IMR-90 (cell line): ENCODE data around the gene LRRC41. TPM values are rescaled to one million over a fixed set of nuclear protein-coding genes. Genes with fewer than 3 reads are reported as not detected.

Experiments used
- ATAC-seq: fragments of 200-7000 bp; cut with Tn5 transposase; 2 replicates; pipeline ENCODE4 v1.9.1; 2020; ENCODE audit warnings: low read depth, mild to moderate bottlenecking, moderate library complexity
- BruUV-seq: library from RNA; stranded (reverse); fragments of 400-500 nt; replicated peaks from 2 replicates; lab custom pipeline; 2021; lab: Mats Ljungman, UMichigan
- CTCF ChIA-PET: fragments of 300-600 bp; formaldehyde crosslinking; extraction: SDS; loops from one replicate; lab custom pipeline; 2021; ENCODE audit warnings: antibody characterized with exemption; lab: Yijun Ruan, JAX
- POLR2A ChIA-PET: fragments of 300-600 bp; sonication (Branson Sonifier 250); formaldehyde crosslinking; loops from one replicate; lab custom pipeline; 2022; ENCODE audit warnings: antibody characterized with exemption; ENCODE audit not compliant: unreplicated experiment; lab: Charles Lee
- DNase-seq: peaks from one replicate; pipeline ENCODE4 v3.0.0; 2013
- H2AFZ ChIP-seq: replicated peaks from 2 replicates; pipeline ENCODE3; 2013; ENCODE audit warnings: low read length, mild to moderate bottlenecking; ENCODE audit not compliant: poor library complexity
- H2AK5ac ChIP-seq: 2 replicates; pipeline ENCODE4 v1.6.1; 2013; ENCODE audit warnings: low read depth, low read length, inconsistent platforms
- H2AK9ac ChIP-seq: replicated peaks from 2 replicates; pipeline ENCODE3; 2013; ENCODE audit warnings: mild to moderate bottlenecking, low read depth, low read length, moderate library complexity; ENCODE audit not compliant: poor library complexity
- H2BK120ac ChIP-seq: 2 replicates; pipeline ENCODE4 v1.6.1; 2013; ENCODE audit warnings: low read depth, low read length, inconsistent platforms
- H2BK15ac ChIP-seq: 3 replicates; pipeline ENCODE4 v1.6.1; 2013; ENCODE audit warnings: low read depth, low read length, inconsistent platforms
- H2BK20ac ChIP-seq: 2 replicates; pipeline ENCODE4 v1.6.1; 2013; ENCODE audit warnings: low read depth, mild to moderate bottlenecking, inconsistent platforms, low read length, moderate library complexity
- H2BK5ac ChIP-seq: 2 replicates; pipeline ENCODE4 v1.6.1; 2013; ENCODE audit warnings: mild to moderate bottlenecking, low read depth, low read length, inconsistent platforms; ENCODE audit not compliant: poor library complexity, severe bottlenecking
- H3K14ac ChIP-seq: replicated peaks from 2 replicates; pipeline ENCODE4 v1.6.1; 2013; ENCODE audit warnings: low read depth, low read length, inconsistent platforms
- H3K18ac ChIP-seq: 2 replicates; pipeline ENCODE4 v1.6.1; 2013; ENCODE audit warnings: low read depth, low read length, control low read depth
- H3K23ac ChIP-seq: 2 replicates; pipeline ENCODE4 v1.6.1; 2013; ENCODE audit warnings: low read depth, low read length, inconsistent platforms
- H3K27ac ChIP-seq: 2 replicates; pipeline ENCODE4 v1.5.1; 2013; ENCODE audit warnings: mild to moderate bottlenecking, control low read depth, low read length; ENCODE audit not compliant: insufficient read depth
- H3K27me3 ChIP-seq: 2 replicates; pipeline ENCODE4 v1.6.1; 2013; ENCODE audit warnings: low read length; ENCODE audit not compliant: control insufficient read depth, insufficient read depth
- H3K36me3 ChIP-seq: 2 replicates; pipeline ENCODE4 v1.6.1; 2013; ENCODE audit warnings: low read length, mixed read lengths; ENCODE audit not compliant: control insufficient read depth, insufficient read depth
- H3K4ac ChIP-seq: 2 replicates; pipeline ENCODE4 v1.6.1; 2013; ENCODE audit warnings: low read depth, low read length, inconsistent platforms
- H3K4me1 ChIP-seq: 2 replicates; pipeline ENCODE4 v1.6.1; 2013; ENCODE audit warnings: low read length, mixed read lengths; ENCODE audit not compliant: control insufficient read depth, insufficient read depth
- H3K4me2 ChIP-seq: 2 replicates; pipeline ENCODE4 v1.6.1; 2013; ENCODE audit warnings: low read depth, mild to moderate bottlenecking, control low read depth, low read length, moderate library complexity
- H3K4me3 ChIP-seq: 2 replicates; pipeline ENCODE4 v1.5.1; 2013; ENCODE audit warnings: low read depth, mild to moderate bottlenecking, control low read depth, low read length, moderate library complexity; ENCODE audit not compliant: insufficient read depth
- H3K56ac ChIP-seq: 2 replicates; pipeline ENCODE4 v1.6.1; 2013; ENCODE audit warnings: low read length, inconsistent platforms; ENCODE audit not compliant: insufficient read depth; ENCODE audit errors: extremely low read depth
- H3K79me1 ChIP-seq, 2 experiments: 2 replicates each; pipeline ENCODE4 v1.6.1; 2013; ENCODE audit warnings: low read length in 2 of 2, inconsistent platforms in 1 of 2, low read depth in 1 of 2
- H3K9ac ChIP-seq: 2 replicates; pipeline ENCODE4 v1.6.1; 2013; ENCODE audit warnings: low read depth, low read length, control low read depth
- H3K9me1 ChIP-seq: 2 replicates; pipeline ENCODE4 v1.6.1; 2013; ENCODE audit warnings: low read length, inconsistent platforms; ENCODE audit not compliant: insufficient read depth
- H3K9me3 ChIP-seq: 2 replicates; pipeline ENCODE4 v1.6.1; 2013; ENCODE audit warnings: low read length; ENCODE audit not compliant: control insufficient read depth, insufficient read depth
- H4K20me1 ChIP-seq: 2 replicates; pipeline ENCODE4 v1.6.1; 2013; ENCODE audit warnings: low read length, inconsistent platforms; ENCODE audit not compliant: insufficient read depth
- H4K5ac ChIP-seq: 2 replicates; pipeline ENCODE4 v1.6.1; 2013; ENCODE audit warnings: mild to moderate bottlenecking, low read depth, low read length, control low read depth
- H4K8ac ChIP-seq, 2 experiments: 2 replicates each; pipeline ENCODE4 v1.6.1; 2013; ENCODE audit warnings: low read depth in 2 of 2, low read length in 2 of 2, control low read depth in 1 of 2, inconsistent platforms in 1 of 2
- H4K91ac ChIP-seq: 2 replicates; pipeline ENCODE4 v1.6.1; 2013; ENCODE audit warnings: low read depth, low read length, inconsistent platforms; ENCODE audit not compliant: insufficient read depth
- CHD1 ChIP-seq: IDR thresholded peaks from 2 replicates; pipeline ENCODE4 v1.6.1; 2012; ENCODE audit warnings: low read depth, low read length, improper control_type of control experiment
- FOS ChIP-seq: fragments of 150-350 bp; IDR thresholded peaks from 2 replicates; pipeline ENCODE4 v1.6.1; 2016; ENCODE audit warnings: low read depth, low read length
- MAFK ChIP-seq: IDR thresholded peaks from 2 replicates; pipeline ENCODE4 v1.6.1; 2012; ENCODE audit warnings: low read depth, low read length, improper control_type of control experiment
- MAZ ChIP-seq: IDR thresholded peaks from 2 replicates; pipeline ENCODE4 v1.6.1; 2012; ENCODE audit warnings: low read depth, mild to moderate bottlenecking, low read length, improper control_type of control experiment, moderate library complexity, borderline replicate concordance
- NFE2L2 ChIP-seq: fragments of 150-350 bp; IDR thresholded peaks from 2 replicates; pipeline ENCODE4 v1.6.1; 2016; ENCODE audit warnings: low read depth, mild to moderate bottlenecking, low read length
- POLR2A ChIP-seq: IDR thresholded peaks from 2 replicates; pipeline ENCODE4 v1.6.1; 2012; ENCODE audit warnings: mild to moderate bottlenecking, low read depth, low read length
- RAD21 ChIP-seq: IDR thresholded peaks from 2 replicates; pipeline ENCODE4 v1.6.1; 2012; ENCODE audit warnings: low read length, improper control_type of control experiment
- RCOR1 ChIP-seq: IDR thresholded peaks from 2 replicates; pipeline ENCODE4 v1.6.1; 2012; ENCODE audit warnings: mild to moderate bottlenecking, low read length, improper control_type of control experiment; ENCODE audit not compliant: insufficient replicate concordance
- WGBS, 2 experiments: methylation state at CpG; one replicate each; pipeline versions ENCODE4 v1.1.5 to v1.1.7; 2013; ENCODE audit warnings: missing lambda C conversion rate in 2 of 2; ENCODE audit not compliant: insufficient read length in 1 of 2; ENCODE audit errors: extremely low coverage in 2 of 2; 5-methylcytosine and 5-hydroxymethylcytosine counted together
- dilution Hi-C: fragments of 300-500 bp; cut with HindIII; formaldehyde crosslinking; loops from one replicate; pipeline ENCODE4 v1.14.3; 2018; ENCODE audit warnings: low sequenced_read_pairs; ENCODE audit not compliant: unreplicated experiment
- in situ Hi-C: fragments of 300-500 bp; cut with MboI; formaldehyde crosslinking; loops from 3 replicates; pipeline ENCODE4 v1.14.3; 2019; ENCODE audit warnings: low sequenced_read_pairs, inconsistent platforms, mixed read lengths
- intact Hi-C: fragments of 100-400 bp; cut with micrococcal nuclease; formaldehyde crosslinking; loops from 2 replicates; pipeline ENCODE4 v1.10.0; 2022
- polyA plus RNA-seq, 3 experiments: library from polyadenylated mRNA; depleted of rRNA; stranded (reverse); fragments of >200 nt; gene quantifications; 2 replicates each; pipeline ENCODE4 v1.2.3, GENCODE V29; 2012; ENCODE audit warnings: low replicate concordance in 1 of 3
- total RNA-seq: library from RNA; depleted of rRNA; stranded (reverse); fragments of >200 nt; gene quantifications from 2 replicates; pipeline ENCODE4 v1.2.3, GENCODE V29; 2012
- TF ChIP-seq, protein P1 (sequence below): fragments of 150-350 bp; IDR thresholded peaks from 2 replicates; pipeline ENCODE4 v1.6.1; 2016; ENCODE audit warnings: low read depth, mild to moderate bottlenecking, low read length, moderate library complexity, borderline replicate concordance
- TF ChIP-seq, protein P2 (sequence below): conservative IDR thresholded peaks from 2 replicates; pipeline ENCODE4 v1.5.1; 2012; ENCODE audit warnings: mild to moderate bottlenecking, low read depth, low read length, improper control_type of control experiment
- TF ChIP-seq, protein P3 (sequence below): fragments of 150-350 bp; IDR thresholded peaks from 2 replicates; pipeline ENCODE4 v1.6.1; 2017; ENCODE audit warnings: mild to moderate bottlenecking, antibody characterized with exemption, low read length, low read depth

LRRC41 gene
- total and polyA plus RNA-seq, 2 of the 4 experiments (the other 2 are of a cell fraction) = 67.6 to 83.2 TPM

DNA sequence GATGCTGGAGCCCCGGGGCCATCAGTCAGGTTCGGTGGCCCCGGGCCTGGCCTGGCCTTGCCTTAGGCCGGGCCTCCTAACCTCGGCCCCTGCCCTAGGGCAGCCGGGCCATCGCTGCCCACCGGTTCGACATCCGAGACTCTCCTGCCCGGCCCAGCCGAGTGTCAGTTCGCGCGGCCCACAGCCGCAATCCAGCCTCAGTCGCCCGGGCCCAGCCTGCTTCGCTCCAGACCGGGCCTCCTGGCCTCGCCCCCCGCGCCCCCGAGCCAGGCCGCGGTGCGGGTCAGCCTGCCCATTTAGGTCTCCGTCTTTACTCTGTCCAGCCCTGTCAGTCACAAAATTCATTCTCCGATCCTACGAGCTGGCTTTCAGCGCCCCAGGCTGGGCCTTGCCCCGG lies 777 bp downstream of the LRRC41 start:
- H2BK120ac ChIP-seq = 0 out of 2 replicates have a peak overlapping the region, but pooled peaks have one; percentile 35
- H3K79me1 ChIP-seq = peaks cover 3 to 39% of the 10 kb centered on the region in 2 experiments; a peak in 3 of 4 replicates
- H3K4me1 ChIP-seq = peaks cover 5% of the 10 kb centered on the region
- H4K5ac ChIP-seq = peak overlapping the region; percentile 90
- H3K9me1 ChIP-seq = peaks cover 11% of the 10 kb centered on the region
- H3K36me3 ChIP-seq = peaks cover under 1% of the 10 kb centered on the region; the same call in 1 of the 2 replicates
- ChIA-PET CTCF (interaction anchor here (0.5 kb wide), 1 partner anchor 12 kb away, joined by 4 read pairs; no protein-coding TSS in a partner anchor), POLR2A (no interaction called here)
- H3K9me3 ChIP-seq = no peaks in the 10 kb centered on the region
- in situ Hi-C loops = no loop called here
- H4K20me1 ChIP-seq = peaks cover 31% of the 10 kb centered on the region
- H2AK9ac ChIP-seq = peak overlapping the region; percentile 97
- peak overlapping the region; percentile 100 for H3K9ac ChIP-seq
- peak overlapping the region; percentile 70 for H3K18ac ChIP-seq
- peak overlapping the region; percentile 96 for H3K14ac ChIP-seq
- no peak overlapping the region for H2BK20ac ChIP-seq
- H3K27me3 ChIP-seq = no peaks in the 10 kb centered on the region
- H2BK5ac ChIP-seq = peak overlapping the region; percentile 94
- dilution Hi-C loops = no loop called here
- peak overlapping the region; percentile 97 for H3K4me3 ChIP-seq
- 1% methylated on average over 25 of the region's 32 CpGs; no CpG with 5 or more reads in 1 of the 2 experiments for WGBS, 2 experiments
- H2BK15ac ChIP-seq = no peak overlapping the region
- peak overlapping the region; percentile 62 to 64 for H4K8ac ChIP-seq
- peak overlapping the region; percentile 91 for H4K91ac ChIP-seq
- H3K4ac ChIP-seq = peak overlapping the region; percentile 86
- H3K23ac ChIP-seq = peak overlapping the region; percentile 90
- peak overlapping the region; percentile 83 for H3K4me2 ChIP-seq
- no TSS peak for BruUV-seq
- DNase-seq (peak; percentile 19), ATAC-seq (peak; percentile 10)
- intact Hi-C loops = loop anchor here (1.0 kb wide), 1 partner anchor 46 kb away; no protein-coding TSS in a partner anchor
- H3K56ac ChIP-seq = peak overlapping the region; percentile 79; the same call in 1 of the 2 replicates
- H2AK5ac ChIP-seq = peak overlapping the region; percentile 93
- peak overlapping the region; percentile 100 for H3K27ac ChIP-seq
- TF ChIP-seq POLR2A = no peak
- no peak for TF ChIP-seq RAD21
- no peak for TF ChIP-seq CHD1
- TF ChIP-seq MAZ = no peak
- no peak for TF ChIP-seq RCOR1
- no peak for TF ChIP-seq NFE2L2
- no peak for TF ChIP-seq FOS
- no peak for TF ChIP-seq MAFK
- TF ChIP-seq, protein P1, sequence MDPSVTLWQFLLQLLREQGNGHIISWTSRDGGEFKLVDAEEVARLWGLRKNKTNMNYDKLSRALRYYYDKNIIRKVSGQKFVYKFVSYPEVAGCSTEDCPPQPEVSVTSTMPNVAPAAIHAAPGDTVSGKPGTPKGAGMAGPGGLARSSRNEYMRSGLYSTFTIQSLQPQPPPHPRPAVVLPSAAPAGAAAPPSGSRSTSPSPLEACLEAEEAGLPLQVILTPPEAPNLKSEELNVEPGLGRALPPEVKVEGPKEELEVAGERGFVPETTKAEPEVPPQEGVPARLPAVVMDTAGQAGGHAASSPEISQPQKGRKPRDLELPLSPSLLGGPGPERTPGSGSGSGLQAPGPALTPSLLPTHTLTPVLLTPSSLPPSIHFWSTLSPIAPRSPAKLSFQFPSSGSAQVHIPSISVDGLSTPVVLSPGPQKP = no peak
- TF ChIP-seq, protein P2, sequence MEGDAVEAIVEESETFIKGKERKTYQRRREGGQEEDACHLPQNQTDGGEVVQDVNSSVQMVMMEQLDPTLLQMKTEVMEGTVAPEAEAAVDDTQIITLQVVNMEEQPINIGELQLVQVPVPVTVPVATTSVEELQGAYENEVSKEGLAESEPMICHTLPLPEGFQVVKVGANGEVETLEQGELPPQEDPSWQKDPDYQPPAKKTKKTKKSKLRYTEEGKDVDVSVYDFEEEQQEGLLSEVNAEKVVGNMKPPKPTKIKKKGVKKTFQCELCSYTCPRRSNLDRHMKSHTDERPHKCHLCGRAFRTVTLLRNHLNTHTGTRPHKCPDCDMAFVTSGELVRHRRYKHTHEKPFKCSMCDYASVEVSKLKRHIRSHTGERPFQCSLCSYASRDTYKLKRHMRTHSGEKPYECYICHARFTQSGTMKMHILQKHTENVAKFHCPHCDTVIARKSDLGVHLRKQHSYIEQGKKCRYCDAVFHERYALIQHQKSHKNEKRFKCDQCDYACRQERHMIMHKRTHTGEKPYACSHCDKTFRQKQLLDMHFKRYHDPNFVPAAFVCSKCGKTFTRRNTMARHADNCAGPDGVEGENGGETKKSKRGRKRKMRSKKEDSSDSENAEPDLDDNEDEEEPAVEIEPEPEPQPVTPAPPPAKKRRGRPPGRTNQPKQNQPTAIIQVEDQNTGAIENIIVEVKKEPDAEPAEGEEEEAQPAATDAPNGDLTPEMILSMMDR = no peak
- TF ChIP-seq, protein P3, sequence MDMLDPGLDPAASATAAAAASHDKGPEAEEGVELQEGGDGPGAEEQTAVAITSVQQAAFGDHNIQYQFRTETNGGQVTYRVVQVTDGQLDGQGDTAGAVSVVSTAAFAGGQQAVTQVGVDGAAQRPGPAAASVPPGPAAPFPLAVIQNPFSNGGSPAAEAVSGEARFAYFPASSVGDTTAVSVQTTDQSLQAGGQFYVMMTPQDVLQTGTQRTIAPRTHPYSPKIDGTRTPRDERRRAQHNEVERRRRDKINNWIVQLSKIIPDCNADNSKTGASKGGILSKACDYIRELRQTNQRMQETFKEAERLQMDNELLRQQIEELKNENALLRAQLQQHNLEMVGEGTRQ = no peak
- H2AFZ ChIP-seq = peak overlapping the region; percentile 84
